ENCODE data around the gene KIAA0930. TPM values are rescaled to one million over a fixed set of nuclear protein-coding genes. Genes with fewer than 3 reads are reported as not detected.
"Not testable (repeated sequence)": the region's sequence is repeated elsewhere in the genome, so short reads cannot be mapped to it uniquely, and the experiment has no call there.

KIAA0930 gene
- polyA plus RNA-seq, 3 donors, result 19.8 to 28.2 (median 25.6) TPM

DNA sequence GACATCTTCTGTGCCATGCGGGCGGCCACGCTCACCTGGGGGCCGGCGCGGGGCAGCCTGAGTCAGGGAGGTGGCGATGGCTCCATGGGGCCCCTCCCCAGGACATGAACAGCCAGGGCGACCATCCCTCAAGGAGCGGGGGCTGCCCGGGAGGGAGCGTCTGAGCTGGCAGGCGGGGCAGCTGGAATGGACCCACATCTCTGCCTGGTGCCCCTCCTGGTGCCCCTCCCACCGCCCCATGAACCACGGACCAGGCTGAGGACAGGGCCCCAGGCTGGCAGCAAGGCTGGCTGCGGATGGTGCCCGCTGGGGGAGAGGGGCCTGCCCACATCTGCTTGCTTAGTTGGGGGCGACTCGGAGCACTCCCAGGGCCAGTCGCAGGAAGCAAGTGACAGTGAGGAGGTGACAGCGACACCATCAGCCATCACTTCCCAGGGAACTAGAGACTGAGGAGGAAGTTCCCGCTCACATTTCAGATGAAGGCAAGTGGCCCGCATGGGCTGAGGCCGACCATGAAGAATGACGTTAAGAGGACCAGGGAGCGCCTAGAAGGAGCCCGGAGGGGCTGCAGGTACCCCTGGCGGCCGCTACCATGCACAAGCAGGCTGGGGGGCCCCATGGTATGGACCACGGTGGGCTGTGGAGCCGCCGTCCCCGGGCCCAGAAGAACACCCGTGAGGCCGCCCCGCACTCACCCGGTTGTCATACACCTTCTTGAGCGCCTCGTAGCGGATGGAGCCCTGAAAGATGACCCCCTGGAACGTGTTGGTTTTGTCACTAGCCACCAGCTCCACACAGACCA is 37.3 kb downstream of the KIAA0930 start:
- no peak for DNase-seq

DNA sequence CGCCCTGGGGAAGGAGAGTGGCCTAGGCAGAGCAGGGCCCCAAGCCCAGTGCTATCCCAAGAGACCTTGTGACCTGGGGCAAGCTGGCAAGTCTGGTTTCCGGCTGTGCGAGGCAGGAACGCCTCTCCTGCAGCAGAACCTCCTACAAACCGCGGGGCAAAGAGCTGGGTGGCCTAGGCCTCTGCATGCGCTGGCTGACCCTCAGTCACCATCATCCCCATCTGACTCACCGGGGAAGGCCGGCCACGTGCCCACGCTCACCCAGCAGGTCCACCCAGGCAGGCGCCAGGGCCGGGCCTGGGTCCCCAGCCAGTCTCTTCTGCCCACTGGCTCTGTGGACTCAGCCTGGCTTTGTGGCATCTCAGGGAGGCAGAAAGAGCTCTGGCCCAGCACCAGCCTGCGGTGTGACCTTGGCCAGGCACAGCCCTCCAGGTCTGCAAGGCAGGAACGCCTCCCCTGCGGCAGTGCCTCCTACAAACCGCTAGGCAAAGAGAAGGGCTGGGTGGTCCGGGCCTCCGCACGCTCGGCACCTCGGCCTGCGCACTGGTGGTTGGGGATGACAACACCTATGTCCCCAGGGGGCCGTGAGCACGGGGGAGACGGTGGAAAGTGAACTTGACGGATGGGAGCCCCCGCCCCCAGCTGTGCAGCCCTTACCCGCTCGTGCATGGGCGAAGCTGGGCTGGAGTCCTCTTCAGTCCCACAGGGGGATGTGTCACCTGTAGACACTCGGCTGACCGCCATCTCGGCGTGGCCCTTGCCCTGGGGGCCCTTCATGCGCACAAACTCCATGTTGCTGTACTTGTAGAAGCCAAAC is 38.2 kb downstream of the KIAA0930 start:
- DNase-seq, result no peak

DNA sequence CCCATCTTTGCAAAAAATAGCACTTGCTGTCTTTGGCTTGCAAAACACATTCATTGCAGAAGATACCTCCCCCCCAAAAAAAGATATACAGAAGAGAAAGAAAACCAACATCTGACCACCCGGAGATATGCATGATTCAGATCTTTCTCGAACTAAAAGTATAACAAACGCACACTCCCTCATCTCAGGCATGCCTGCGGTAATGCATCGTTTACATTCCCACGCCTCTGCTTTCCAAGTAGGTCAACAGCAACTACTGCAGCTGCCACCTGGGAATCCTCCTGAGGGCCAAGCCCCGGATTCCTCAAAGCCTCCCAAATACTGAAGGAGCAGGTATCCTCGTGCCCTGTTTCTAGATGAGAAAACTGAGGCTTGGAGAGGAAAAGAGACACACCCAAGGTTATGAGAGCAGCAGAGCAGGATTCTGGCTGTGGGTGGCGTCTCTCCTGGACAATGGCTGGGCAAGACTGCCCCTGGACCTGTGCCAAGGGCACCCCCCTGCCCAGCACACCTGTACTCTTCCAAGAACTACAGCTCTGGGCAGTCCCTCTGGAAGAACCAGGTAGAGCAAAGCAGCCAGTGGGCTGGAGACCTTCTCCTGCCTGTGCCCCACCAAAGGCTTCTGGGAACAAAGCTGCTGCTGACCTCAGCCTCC is 38.9 kb downstream of the KIAA0930 start:
- no peak for DNase-seq

DNA sequence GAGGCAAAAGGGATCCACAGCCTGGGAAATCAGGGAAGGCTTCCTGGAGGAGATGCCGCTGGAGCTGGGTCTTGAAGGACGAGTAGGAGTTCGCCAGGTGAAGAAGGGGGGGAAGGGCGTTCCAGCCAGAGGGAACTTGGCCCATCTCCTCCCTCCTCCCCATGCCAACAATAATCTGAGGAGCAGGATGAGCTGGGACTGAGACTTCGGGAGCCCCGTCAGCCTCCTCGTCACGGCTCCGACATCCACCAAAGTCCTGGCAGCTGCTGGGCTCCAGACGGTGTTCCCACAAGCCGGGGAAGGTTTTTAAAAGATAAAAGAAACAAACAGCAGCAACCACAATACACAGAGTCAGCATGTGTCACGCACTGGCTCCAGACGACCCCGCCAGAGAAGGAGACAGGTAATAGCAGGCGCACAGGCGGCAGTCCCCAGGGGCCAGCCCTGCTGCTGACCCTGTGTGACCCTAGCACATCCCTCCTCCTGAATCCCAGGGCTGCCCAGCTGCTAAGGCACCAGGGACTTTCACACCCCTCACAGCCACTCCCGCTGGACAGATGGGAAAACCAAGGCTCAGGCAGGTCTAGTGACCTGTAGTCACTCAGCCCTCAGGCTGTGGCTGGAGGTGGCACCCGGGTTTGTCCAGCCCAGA is 39.7 kb downstream of the KIAA0930 start:
- DNase-seq, result no peak

DNA sequence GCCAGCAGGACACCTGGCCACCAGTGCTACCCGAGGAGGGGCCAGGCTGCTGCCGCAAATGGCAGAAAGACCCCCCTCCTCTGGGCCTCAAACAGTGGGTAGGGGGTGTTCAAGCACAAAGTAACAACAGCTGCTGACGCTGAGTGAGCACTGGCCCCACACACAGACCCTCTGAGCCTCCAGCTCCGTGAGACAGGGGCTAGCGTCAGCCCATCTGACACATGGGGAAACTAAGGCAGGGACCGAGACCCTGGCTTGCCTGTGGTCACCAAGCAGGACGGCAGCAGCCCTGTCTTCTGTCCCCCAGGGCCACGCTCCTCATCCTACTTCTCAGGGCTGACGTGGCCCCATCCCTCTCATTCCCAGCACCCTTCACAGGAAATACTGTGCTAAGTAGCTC is 40.5 kb downstream of the KIAA0930 start:
- DNase-seq, result no peak

DNA sequence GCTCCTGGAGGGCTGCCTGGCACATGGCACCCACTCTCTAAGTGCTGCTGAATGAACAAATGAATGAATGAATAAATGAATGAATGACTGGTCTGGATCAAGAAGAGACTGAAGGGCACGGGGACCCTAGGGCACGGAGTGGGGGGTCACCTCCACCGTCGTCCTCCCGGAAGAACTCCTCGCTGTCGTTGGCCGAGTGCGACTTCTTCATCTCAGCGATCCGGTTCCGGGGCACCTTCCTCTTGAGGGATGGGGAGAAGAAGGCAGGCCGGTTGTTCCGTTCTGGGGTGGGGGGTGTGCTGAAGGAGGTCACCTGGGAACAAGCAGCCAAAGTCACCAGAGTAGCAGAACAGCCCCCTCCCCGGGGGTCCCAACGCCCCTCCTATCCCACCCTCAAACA is 41.0 kb downstream of the KIAA0930 start:
- DNase-seq, result no peak

DNA sequence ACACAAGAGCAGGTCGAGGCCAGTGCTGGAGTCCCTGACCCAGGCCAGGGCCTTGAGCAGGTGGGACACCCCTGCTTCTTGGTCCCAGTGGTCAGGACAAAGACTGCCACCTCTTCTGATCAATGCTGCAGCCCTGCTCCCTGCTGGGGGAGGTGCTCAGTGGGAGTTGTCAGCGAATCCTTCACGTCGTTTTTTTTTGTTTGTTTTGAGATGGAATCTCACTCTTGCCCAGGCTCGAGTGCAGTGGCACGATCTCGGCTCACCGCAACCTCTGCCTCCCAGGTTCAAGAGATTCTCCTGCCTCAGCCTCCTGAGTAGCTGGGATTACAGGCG is 42.3 kb downstream of the KIAA0930 start:
- no peak for DNase-seq

DNA sequence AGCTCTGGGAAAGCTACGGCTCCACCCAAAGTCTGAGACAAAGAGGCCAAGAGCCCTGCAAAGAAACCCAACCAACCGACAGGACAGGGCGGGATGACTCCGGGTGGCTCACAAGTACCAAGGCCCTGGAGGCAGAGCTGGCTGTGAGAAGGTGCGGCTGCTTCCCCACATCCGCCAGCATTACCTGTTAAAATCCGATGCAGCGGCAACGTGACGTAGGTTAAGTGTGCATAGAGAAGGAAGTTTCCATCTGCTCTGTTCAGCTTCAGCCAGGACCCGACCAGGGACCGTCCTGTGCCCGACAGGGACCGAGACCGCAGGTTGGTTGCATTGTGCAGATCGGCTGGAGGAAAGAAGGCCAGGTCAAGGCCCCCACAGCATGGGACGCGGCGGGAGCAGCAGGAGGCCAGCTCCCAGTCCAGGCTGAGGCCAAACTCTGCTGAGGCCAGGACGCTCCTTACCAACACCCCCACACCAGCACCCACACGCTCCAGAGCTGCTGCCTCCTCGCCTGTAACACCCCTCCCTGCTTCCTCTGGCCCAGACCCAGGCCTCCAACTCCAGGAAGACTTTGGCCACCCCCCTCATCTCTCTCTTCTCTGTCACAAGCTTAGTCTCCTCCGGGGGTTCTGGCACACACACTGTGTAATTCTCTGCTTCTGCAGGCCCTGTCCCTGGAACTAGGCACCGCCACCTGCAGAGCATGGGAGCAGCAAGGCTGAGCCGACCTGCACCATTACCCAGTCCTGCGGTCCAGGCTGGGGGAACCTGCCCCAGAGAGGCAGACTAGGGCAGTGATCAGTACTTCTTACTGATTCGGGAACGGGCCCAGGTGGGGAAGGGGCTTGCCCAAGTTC is 42.9 kb downstream of the KIAA0930 start:
- DNase-seq, result no peak

DNA sequence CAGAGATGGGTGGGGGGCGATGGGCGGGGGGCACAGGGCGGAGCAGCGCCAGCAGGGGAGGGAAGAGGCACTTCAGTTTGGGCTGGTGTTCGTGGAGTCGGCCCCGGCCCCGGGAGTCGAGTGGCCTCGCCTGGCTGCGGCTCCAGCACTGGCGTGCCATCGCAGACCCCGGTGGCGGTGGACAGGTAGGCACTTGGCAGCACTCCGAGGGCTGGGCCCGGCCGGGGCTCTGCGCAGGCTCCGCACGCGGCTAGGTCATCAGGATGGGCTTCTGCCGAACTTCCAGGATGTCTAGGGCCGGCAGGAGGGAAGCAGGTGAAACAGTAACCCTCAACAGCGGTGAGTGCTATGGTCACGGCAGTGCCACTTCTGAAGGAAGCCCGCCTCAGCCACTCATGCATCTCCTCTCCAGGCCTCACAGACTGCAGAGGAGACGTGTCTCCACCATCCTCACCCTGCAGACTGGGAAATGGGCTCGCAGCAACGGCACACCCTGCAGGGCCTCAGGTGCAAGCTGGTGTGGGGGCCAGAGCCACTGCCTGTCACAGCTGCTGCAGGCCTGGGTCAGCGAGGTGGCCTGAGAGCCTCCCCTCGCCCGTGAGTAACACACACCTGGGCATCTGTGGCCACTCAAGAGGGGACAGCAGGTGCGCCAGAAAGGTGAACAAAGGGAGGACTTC is 43.6 kb downstream of the KIAA0930 start:
- DNase-seq, result no peak

DNA sequence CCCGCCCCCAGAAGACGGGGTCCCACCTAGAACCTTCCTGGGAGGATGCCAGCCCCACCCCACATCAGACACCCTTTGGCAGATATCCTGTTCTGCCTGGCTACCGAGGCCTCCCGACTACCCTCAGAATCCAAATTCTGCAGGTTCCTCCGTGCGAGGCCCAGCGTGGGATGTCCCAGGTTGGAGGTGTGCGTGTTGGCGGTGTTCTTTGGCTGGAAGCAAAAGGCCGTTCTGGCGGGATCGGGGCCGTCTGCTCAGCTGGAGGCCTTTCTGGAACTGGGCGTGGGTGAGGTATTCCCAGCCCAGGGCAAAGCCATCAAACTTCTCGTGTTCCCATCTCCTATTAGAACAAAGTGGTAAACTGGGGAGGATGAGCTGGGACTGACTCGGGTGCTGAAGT is 44.4 kb downstream of the KIAA0930 start:
- DNase-seq, result no peak

DNA sequence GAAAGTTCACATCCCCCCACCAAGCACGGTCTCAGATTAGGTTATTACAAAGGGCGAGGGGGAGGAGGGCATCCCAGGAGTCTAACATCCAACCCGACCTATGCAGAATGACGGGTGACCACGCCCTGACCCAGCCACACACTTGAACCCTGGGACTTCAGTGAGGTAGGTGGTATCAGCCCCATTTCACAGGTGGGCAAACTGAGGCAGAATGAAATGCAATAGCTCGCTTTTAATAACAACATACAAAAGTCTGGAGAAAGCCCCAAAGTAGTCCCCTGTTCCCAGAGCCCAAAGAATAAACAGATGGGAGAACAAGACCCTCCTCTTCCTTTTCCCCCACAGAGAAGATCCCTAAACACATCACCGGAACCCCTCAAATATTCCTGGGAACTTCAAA is 45.1 kb downstream of the KIAA0930 start:
- no peak for DNase-seq

DNA sequence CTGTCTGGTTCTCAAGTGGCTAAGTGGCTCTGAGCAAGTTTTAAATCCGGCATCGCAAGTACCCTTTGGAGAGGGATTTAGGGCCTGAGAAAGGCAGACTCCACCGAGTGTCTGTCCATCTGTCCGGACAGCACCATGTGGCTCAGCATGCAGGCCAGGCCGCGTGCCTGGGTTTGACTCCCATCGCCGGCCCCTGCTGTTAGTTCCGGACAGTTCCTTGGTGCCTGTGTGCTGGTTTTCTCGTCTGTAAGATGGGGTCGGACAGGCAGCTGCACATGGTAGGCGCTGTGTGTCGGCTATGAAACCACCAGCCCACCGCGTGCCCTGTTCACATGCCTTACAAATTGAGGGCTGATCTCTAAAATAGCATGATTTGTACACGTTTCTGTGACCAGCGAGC is 46.0 kb downstream of the KIAA0930 start:
- no peak for DNase-seq

DNA sequence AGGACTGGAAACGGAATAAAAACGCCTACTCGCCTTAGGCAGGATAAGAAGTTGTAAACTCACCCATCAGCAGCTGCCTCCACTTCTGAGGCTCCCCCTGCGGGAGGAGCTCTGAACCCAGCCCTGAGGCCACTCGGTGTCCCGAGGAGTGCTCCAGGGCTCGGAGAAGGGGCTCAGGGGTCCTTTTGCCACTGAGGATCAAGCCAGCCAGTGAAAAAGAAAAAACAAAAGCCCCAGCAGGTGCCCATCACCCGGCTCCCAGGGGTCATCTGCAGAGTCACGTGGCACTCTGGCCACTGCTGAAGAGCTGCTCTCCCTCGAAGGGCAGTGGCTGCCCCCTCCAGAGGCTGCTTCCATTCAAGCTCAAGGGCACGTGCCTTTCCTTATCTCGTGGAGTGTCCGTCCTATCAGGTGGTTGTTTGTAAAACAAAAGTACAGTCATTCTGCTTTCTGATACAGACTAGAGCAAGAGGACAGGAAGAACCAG is 48.0 kb downstream of the KIAA0930 start:
- DNase-seq, result no peak

DNA sequence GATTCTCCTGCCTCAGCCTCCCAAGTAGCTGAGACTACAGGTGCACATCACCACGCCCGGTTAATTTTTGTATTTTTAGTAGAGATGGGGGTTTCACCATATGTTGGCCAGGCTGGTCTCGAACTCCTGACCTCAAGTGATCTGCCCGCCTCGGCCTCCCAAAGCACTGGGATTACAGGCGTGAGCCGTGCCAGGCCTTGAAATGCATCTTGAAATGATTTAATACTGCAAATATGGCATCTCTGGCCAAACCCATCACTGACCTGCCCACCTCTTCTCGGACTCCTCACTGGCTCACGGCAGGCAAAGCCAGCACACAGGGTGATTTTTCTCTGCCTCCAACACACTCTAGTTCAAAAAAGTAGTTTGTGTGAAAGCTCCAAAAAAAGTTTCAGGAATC is 48.9 kb downstream of the KIAA0930 start:
- not testable (repeated sequence) for DNase-seq

DNA sequence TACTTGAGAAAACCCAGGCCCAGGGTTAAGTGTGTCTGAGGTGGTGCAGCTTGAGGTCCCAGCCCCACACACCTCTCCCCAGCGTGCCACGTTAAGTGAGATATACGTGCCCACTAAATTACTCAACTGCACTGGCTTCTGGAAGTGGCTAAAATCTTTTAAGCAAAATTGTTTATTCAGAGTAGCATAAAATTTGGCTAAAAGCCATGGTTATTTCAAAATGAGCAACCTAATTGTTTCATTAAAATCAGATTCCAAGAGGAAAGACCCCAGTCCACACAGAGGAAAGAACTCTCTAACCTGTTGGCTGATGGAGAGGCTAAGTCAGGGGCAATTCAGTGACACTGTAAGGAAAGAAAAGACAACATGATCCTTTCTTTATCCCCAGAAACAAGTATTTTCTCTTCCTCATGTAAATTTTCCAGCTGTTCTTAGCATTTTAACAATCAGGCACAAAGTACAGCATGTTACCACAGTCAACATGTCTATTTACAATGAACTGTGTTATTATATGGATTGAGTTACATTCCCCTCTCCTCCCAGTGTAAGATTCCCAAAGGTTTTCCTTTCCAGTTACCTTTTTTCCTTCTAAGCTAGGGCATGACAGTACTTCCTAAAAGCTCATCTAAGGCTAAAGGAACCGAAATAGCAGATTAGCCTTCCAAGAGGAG is 50.4 kb downstream of the KIAA0930 start:
- DNase-seq, result no peak

DNA sequence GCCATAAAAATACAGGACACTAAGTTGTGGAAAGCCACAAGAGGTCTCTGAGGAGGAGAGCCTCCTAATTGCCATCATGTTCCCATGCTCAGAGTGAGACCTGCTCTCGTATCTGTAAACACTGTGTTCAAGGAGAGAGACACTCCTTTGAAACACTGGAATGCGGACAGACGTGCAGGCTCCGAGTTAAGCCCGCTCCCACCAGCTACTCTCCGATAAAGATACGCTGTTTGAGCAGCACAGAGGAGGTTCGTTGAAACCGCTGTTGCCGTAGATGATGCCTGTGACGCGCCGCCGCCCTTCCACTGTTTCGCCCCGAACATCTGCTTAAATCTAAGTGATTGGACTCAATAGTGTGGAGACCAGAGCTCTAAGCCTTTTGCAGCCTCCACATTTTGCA is 51.9 kb downstream of the KIAA0930 start:
- DNase-seq, result no peak

DNA sequence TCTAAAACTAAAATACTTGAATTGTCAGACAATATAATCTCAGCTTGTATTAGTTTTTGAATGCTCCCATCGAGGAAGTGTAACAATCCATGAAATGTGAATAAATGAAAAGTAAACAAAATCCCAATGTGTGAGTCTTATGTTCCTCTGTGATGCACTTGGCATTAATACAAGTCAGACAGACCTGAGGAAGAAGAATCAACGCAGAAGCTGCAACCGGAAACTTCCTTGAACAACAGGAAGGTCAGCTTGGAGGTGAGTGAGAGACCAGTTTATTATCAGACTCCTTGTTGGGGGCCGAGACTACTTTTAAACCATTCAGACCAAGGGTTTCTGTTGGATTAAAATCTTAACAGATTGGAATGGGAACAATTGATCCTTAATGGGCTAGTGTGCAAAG is 52.8 kb downstream of the KIAA0930 start:
- no peak for DNase-seq

DNA sequence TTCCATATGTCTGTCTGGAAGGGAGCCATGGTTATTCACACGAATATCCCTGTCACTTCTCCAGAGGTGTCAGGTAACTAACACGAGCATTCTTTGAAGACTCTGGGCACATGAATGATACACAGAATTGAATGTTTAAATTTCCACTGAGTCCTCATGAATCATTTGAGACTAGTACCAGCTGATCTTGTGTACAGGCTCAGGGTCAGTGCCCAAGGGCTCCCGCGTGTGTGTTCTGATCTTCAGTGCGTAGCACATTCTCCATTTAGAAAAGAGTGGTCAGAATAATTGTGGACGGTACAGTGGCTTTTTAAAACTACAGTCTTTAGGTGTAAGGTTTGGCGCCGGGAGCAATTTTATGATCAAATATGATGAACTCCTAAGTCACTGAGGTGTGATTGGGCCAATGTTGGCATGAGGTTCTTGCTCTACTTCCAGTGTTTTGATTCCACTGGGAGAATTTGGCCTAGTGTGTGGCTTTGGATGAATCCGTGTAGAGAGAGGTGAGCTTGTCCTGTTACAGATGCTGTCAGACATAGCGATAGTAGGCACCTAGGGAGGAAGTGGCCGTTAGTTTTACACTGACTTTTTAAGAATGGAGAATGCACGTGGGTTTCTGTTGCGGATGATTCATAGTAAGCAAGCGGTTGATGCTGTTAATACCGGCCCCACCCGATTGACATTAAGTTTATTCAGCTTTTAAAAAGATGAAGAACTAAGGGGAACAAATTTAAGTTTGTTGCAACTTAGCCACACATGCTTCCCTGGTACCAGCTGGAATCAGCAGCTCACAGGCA is 54.8 kb downstream of the KIAA0930 start:
- no peak for DNase-seq

DNA sequence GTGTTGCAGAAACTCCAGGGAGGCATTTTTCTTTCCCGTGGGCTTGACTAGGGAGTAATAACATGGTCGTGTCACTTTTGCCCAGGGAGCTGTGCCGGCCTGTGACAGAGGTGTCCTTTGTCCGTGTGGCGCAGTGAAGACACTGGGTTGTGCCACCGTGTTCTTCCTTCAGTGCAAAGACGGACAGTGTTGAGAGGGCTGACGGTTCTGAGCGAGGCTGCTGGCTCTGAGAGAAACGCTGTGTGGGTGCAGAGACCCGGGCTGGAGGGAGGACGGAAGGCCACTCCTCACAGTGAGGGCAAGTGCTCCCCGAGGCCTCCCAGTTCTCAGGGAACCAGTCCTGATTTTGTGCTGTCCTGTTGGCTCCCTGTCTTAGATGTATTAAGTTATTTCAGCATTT is 56.7 kb downstream of the KIAA0930 start:
- DNase-seq, result no peak
